ENCODE data around the gene EPHB2.

The EPHB2 gene

DNA sequence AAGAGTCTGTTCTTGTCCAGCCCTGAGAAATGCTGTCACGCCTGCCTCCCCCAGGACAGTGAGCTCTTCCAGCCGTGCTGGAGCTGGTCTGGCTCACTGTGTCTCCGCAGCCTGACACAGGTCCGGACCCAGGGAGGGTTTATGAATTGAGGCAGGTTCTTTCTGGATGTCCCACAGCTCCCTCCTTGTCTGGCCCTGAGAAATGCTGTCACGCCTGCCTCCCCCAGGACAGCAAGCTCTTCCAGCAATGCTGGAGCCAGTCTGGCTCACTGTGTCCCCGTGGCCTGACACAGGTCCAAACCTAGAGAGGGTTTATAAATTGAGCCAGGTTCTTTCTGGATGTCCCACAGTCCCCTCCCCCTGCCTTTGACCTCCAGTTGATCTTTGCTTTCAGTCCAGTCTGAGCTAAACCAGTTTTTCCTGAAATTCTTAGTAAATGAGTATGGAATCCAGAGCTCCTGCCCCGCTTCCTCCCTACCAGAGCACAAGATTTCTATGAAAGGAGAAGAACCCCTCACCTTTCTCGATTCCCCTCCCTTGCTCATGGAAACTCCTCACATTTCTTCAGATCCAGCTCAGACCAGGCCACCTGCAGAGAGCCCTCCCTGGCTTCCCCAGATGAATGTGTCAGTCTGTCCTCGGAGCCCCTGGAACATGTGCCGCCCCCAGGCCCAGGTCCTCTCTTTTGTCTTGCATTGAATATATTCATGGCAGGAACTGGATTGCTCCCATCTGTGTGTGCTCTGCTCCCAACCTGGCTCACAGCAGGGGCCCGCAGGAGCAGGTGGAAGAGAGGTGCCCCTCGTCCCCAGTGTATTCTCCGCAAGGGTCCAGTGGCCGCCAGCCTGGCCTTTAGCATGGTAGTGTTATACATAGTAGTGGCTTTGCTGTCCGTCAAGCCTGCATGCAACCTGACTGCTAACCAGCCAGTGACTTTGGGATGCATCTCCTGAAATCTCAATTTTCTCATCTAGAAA, 116.3 kb downstream of the EPHB2 start:
- TF ChIP-seq, protein P1, sequence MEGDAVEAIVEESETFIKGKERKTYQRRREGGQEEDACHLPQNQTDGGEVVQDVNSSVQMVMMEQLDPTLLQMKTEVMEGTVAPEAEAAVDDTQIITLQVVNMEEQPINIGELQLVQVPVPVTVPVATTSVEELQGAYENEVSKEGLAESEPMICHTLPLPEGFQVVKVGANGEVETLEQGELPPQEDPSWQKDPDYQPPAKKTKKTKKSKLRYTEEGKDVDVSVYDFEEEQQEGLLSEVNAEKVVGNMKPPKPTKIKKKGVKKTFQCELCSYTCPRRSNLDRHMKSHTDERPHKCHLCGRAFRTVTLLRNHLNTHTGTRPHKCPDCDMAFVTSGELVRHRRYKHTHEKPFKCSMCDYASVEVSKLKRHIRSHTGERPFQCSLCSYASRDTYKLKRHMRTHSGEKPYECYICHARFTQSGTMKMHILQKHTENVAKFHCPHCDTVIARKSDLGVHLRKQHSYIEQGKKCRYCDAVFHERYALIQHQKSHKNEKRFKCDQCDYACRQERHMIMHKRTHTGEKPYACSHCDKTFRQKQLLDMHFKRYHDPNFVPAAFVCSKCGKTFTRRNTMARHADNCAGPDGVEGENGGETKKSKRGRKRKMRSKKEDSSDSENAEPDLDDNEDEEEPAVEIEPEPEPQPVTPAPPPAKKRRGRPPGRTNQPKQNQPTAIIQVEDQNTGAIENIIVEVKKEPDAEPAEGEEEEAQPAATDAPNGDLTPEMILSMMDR (IDR thresholded peaks at IDR 0.05; ENCODE audit: low read length, missing control alignments): no peak
- DNase-seq (ENCODE audit: low read depth): peak; percentile 33
- H3K4me3 ChIP-seq (replicated peaks; ENCODE audit: low read depth, low read length): no peak overlapping the region

DNA sequence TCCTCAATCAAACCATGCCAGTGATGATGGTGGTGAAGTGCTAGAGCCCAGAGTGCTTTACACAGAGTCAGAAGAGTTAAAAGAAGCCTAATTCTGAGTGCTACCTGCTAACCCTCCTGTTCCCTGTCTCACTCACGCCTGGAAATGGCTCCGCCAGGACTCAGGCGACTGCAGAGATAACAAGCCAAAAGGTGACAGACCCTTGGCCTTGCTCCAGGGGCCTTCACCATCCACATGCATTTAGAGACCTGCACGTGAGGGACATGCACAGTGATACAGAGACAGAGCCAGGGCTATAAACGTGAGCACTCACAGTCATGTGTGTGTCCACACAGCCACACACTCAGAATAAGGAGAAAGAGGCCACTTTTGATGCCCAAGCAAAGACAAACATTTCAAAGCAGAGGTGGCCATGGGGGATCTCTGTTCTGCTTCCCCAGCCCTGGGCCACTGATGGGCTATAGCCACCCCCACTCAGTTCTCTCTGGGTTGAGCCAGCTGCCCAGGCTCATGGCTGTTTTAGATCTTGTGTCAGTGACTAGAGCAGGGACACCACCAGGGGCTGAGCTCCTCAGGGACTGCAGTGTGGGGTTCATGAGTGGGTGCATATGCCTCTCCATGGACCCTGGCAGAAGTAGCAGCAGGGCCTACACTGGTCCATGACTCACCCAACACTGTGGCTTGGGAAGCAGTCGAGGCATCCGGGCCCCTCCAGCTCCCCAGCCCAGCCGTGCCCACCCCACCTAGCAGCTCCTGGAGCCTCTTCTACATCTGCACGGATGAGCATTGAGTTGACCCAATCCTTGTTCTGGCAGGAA, 117.2 kb downstream of the EPHB2 start:
- TF ChIP-seq, protein P1 (IDR thresholded peaks at IDR 0.05; ENCODE audit: low read length, missing control alignments): no peak
- no peak overlapping the region for H3K4me3 ChIP-seq (replicated peaks; ENCODE audit: low read depth, low read length)
- DNase-seq (ENCODE audit: low read depth): no peak

DNA sequence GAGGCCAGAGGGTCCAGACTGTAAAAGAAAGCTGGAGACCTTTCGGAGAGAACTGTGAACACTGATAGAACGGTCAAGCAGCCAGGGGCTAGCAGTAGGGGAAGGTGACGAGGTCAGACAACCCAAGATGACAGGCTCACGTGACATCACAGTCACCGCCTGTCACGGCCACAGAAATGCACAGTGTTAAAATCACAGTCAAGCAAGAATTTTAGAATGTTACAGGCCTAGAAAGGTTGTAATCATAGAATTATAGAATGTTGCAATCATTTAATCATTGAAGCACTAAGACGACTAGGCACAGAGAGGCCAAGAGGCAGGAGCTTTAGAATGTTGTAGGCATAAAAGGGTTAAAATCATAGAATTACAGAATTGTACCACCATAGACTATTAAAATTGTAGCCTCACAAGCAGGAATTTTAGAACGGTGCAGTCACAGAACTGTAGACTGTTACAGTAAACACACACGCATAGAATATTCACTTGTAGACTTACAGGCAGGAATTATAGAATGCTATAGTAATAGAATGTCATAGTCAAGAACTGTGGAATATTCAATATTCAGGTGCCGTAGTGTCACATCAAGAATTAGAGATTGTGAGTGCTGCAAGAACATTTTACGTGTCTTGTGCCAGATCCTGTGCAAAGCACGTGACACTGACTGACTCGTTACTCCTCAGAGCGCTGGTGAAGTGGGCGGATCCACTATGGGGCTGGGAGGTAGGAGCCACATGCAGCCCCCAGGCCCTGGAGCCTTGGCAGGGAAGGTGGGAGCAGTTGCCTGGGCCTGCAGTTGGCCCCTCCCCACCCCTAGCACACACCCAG, 118.1 kb downstream of the EPHB2 start:
- TF ChIP-seq, protein P1 (IDR thresholded peaks at IDR 0.05; ENCODE audit: low read length, missing control alignments): no peak
- DNase-seq (ENCODE audit: low read depth): peak; percentile 25
- no peak overlapping the region for H3K4me3 ChIP-seq (replicated peaks; ENCODE audit: low read depth, low read length)

DNA sequence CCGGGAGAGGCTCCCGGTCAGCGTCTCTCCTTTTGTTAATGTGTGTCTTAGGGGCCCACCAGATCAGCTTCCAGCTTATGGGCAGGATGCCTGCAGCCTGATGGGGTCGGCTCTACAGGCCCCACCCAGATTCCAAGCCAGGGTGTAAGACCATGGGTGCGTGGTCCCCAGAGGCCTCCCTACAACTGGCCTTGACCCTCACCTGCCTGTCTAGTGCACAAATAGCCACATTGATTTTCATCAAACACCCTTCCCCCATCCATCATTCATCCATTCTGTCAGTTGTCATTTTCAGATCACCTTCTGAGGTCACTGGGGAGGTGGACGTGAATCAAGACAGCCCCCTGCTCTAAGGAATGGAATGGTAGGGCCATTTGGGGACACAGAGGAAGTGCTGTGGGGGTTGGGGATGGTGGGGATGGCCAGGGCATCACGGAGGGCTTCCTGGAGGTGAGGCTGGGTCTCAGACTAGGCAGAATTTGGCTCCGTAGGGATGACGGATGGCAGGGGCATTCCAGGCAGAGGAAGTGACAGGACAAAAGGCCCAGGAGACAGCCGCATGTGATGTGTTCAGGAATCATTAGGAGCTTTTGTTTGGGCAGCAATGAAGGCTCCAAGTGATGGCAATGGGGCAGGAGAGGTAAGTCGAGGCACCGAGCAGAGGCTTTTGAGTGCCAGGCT, 118.8 kb downstream of the EPHB2 start:
- DNase-seq (ENCODE audit: low read depth): no peak
- no peak overlapping the region for H3K4me3 ChIP-seq (replicated peaks; ENCODE audit: low read depth, low read length)
- TF ChIP-seq, protein P1 (IDR thresholded peaks at IDR 0.05; ENCODE audit: low read length, missing control alignments): no peak

DNA sequence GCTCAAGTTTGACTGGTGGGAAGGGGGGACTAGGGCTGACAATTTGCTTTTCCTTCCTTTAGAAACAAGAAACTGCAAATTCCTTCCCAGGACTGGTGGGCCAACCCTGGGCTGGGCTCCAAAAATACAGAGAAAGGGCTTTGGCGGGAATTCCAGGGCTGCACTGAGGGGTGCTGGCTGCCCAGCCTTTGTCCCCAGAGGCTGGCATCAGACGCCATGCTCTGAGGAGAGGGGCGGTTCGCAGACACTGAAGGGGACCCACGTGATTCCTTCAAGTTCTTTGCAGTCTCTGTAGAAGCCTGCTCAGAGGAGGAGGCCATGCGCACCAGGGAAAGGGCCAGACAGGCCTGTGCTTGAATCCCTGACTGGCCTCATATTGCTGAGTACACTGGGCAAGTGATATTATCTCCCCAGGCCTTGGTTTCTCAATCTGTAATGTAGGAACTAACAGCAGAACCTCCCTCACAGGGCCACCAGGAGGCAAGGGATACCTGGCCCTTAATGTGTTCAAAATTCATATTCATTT, 119.5 kb downstream of the EPHB2 start:
- no peak overlapping the region for H3K4me3 ChIP-seq (replicated peaks; ENCODE audit: low read depth, low read length)
- no peak for DNase-seq (ENCODE audit: low read depth)
- TF ChIP-seq, protein P1 (IDR thresholded peaks at IDR 0.05; ENCODE audit: low read length, missing control alignments): no peak

Measured in fibroblast of pulmonary artery (primary cell).